ENCODE data around the gene FAM170B. TPM values are rescaled to one million over a fixed set of nuclear protein-coding genes. Genes with fewer than 3 reads are reported as not detected.

FAM170B gene
- total and polyA plus RNA-seq, 9 of the 15 experiments (the other 6 are each of a cell fraction or from before 2014, with no cell fraction given) = 0.11 to 0.21 TPM; not detected in 7

GRCh38 chr10:49152037-49152436 lies 18.2 kb upstream of the FAM170B start:
- FAIRE-seq = no peak
- ATAC-seq = no peak
- no peaks in the 10 kb centered on the region for H3K9me3 ChIP-seq (replicated peaks; ENCODE audit: control insufficient read depth, insufficient read depth, low read depth, low read length)
- H4K20me1 ChIP-seq (replicated peaks; ENCODE audit: control insufficient read depth, insufficient read depth, low read length) = no peaks in the 10 kb centered on the region
- H2AFZ ChIP-seq (ENCODE audit: low read depth, low read length) = no peak overlapping the region
- CTCF ChIA-PET (ENCODE audit: low intra/inter-chr PET ratio) = no interaction called here
- no peak overlapping the region for H3K4me3 ChIP-seq
- POLR2A ChIA-PET = interaction anchor here (1.0 to 1.6 kb wide), 3 partner anchors 10 to 12 kb away, joined by 4 to 8 read pairs (median 5); no protein-coding TSS in a partner anchor
- TF ChIP-seq POLR2G (IDR thresholded peaks at IDR 0.05; ENCODE audit: low read depth, low read length) (0 out of 2 replicates have a peak, but pooled peaks have one; percentile 4), ZBTB8A (IDR thresholded peaks at IDR 0.05; ENCODE audit: partially characterized antibody) (no peak)
- DNase-seq (ENCODE audit: extremely low read depth in 1 of 4, low spot score in 3 of 4) = no peak
- no peaks in the 10 kb centered on the region for H3K9me1 ChIP-seq (ENCODE audit: control insufficient read depth, insufficient read depth, low read length)
- peaks cover 10 to 20% of the 10 kb centered on the region in 2 experiments; a peak in 3 of 5 replicates for H3K4me1 ChIP-seq (replicated peaks in 1 of 2; ENCODE audit: control insufficient read depth in 2 of 2, insufficient read depth in 2 of 2, low read length in 2 of 2)
- no peak overlapping the region for H3K27ac ChIP-seq (ENCODE audit: extremely low read depth, low read depth, low read length)
- no peaks in the 10 kb centered on the region for H3K79me2 ChIP-seq (ENCODE audit: control insufficient read depth, insufficient read depth, low read length)
- H3K27me3 ChIP-seq (ENCODE audit: control insufficient read depth in 2 of 2, insufficient read depth in 2 of 2, low read length in 2 of 2) = no peaks in the 10 kb centered on the region
- H3K9ac ChIP-seq (ENCODE audit: insufficient read depth in 1 of 2, low read depth in 2 of 2, low read length in 2 of 2) = no peak overlapping the region
- 87% methylated on average over 4 of the region's 4 CpGs for WGBS (ENCODE audit: insufficient coverage, low coverage, missing lambda C conversion rate)
- H3K36me3 ChIP-seq (ENCODE audit: control insufficient read depth, insufficient read depth, low read length) = peaks cover 18% of the 10 kb centered on the region; the same call in 1 of the 3 replicates
- intact Hi-C loops (cut with micrococcal nuclease) = no loop called here
- BruUV-seq (replicated peaks) = no TSS peak
- H3K4me2 ChIP-seq (ENCODE audit: insufficient read depth, low read length) = no peak overlapping the region
- in situ Hi-C loops (cut with MboI) = no loop called here

GRCh38 chr10:49151481-49151880 lies 17.7 kb upstream of the FAM170B start:
- ATAC-seq = no peak
- 11% methylated on average over 1 of the region's 1 CpG for WGBS (ENCODE audit: insufficient coverage, low coverage, missing lambda C conversion rate)
- H3K9ac ChIP-seq (ENCODE audit: insufficient read depth in 1 of 2, low read depth in 2 of 2, low read length in 2 of 2) = no peak overlapping the region
- POLR2A ChIA-PET = interaction anchor here (0.8 to 1.6 kb wide), 4 partner anchors 11 to 23 kb away, joined by 3 to 8 read pairs (median 6); no protein-coding TSS in a partner anchor
- in situ Hi-C loops (cut with MboI) (no loop called here), intact Hi-C loops (cut with micrococcal nuclease) (no loop called here)
- no peaks in the 10 kb centered on the region for H4K20me1 ChIP-seq (replicated peaks; ENCODE audit: control insufficient read depth, insufficient read depth, low read length)
- H3K9me1 ChIP-seq (ENCODE audit: control insufficient read depth, insufficient read depth, low read length) = no peaks in the 10 kb centered on the region
- no peak for DNase-seq (ENCODE audit: extremely low read depth in 1 of 4, low spot score in 3 of 4)
- BruUV-seq (replicated peaks) = no TSS peak
- no peak overlapping the region for H3K27ac ChIP-seq (ENCODE audit: extremely low read depth, low read depth, low read length)
- peaks cover 10 to 20% of the 10 kb centered on the region in 2 experiments; a peak in 3 of 5 replicates for H3K4me1 ChIP-seq (replicated peaks in 1 of 2; ENCODE audit: control insufficient read depth in 2 of 2, insufficient read depth in 2 of 2, low read length in 2 of 2)
- H3K4me3 ChIP-seq = no peak overlapping the region
- H3K27me3 ChIP-seq (ENCODE audit: control insufficient read depth in 2 of 2, insufficient read depth in 2 of 2, low read length in 2 of 2) = no peaks in the 10 kb centered on the region
- no peak overlapping the region for H3K4me2 ChIP-seq (ENCODE audit: insufficient read depth, low read length)
- H3K79me2 ChIP-seq (ENCODE audit: control insufficient read depth, insufficient read depth, low read length) = no peaks in the 10 kb centered on the region
- FAIRE-seq = no peak
- CTCF ChIA-PET (ENCODE audit: low intra/inter-chr PET ratio) = no interaction called here
- peaks cover 15% of the 10 kb centered on the region; the same call in 1 of the 3 replicates for H3K36me3 ChIP-seq (ENCODE audit: control insufficient read depth, insufficient read depth, low read length)
- no peaks in the 10 kb centered on the region for H3K9me3 ChIP-seq (replicated peaks; ENCODE audit: control insufficient read depth, insufficient read depth, low read depth, low read length)
- H2AFZ ChIP-seq (ENCODE audit: low read depth, low read length) = no peak overlapping the region
- TF ChIP-seq ZNF518B (CRISPR knock-in tag; IDR thresholded peaks at IDR 0.05) (no peak), ZNF75A (CRISPR knock-in tag; IDR thresholded peaks at IDR 0.05) (no peak), MAFF (IDR thresholded peaks at IDR 0.05; ENCODE audit: low read length) (peak; percentile 76)
- TF ChIP-seq, protein P1, sequence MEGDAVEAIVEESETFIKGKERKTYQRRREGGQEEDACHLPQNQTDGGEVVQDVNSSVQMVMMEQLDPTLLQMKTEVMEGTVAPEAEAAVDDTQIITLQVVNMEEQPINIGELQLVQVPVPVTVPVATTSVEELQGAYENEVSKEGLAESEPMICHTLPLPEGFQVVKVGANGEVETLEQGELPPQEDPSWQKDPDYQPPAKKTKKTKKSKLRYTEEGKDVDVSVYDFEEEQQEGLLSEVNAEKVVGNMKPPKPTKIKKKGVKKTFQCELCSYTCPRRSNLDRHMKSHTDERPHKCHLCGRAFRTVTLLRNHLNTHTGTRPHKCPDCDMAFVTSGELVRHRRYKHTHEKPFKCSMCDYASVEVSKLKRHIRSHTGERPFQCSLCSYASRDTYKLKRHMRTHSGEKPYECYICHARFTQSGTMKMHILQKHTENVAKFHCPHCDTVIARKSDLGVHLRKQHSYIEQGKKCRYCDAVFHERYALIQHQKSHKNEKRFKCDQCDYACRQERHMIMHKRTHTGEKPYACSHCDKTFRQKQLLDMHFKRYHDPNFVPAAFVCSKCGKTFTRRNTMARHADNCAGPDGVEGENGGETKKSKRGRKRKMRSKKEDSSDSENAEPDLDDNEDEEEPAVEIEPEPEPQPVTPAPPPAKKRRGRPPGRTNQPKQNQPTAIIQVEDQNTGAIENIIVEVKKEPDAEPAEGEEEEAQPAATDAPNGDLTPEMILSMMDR (IDR thresholded peaks at IDR 0.05 in 2 of 3, conservative IDR thresholded peaks at IDR 0.05 in 1 of 3; ENCODE audit: insufficient read depth in 2 of 3, low read depth in 1 of 3, low read length in 3 of 3) = no peak
- TF ChIP-seq, protein P2, sequence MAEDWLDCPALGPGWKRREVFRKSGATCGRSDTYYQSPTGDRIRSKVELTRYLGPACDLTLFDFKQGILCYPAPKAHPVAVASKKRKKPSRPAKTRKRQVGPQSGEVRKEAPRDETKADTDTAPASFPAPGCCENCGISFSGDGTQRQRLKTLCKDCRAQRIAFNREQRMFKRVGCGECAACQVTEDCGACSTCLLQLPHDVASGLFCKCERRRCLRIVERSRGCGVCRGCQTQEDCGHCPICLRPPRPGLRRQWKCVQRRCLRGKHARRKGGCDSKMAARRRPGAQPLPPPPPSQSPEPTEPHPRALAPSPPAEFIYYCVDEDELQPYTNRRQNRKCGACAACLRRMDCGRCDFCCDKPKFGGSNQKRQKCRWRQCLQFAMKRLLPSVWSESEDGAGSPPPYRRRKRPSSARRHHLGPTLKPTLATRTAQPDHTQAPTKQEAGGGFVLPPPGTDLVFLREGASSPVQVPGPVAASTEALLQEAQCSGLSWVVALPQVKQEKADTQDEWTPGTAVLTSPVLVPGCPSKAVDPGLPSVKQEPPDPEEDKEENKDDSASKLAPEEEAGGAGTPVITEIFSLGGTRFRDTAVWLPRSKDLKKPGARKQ (CRISPR knock-in tag; IDR thresholded peaks at IDR 0.05) = no peak

All from K562 (cell line).